NCI-H345 treated with DMSO at 0.1 percent for 48 hours (cell line): Measurements from ENCODE around the gene CACNG6.
"Not testable (repeated sequence)": the region's sequence is repeated elsewhere in the genome, so short reads cannot be mapped to it uniquely, and the experiment has no call there.

Source experiments
- DNase-seq: peaks from one replicate; lab custom pipeline; 2025; ENCODE audit not compliant: unreplicated experiment; lab: John Stamatoyannopoulos, UW

The CACNG6 gene

GRCh38 chr19:53991224-53992113, at the start of gene CACNG6:
CACNG6 (plus strand) TSS chr19:53991637; CDS start chr19:53992878, 1,241 bp downstream.
- no peak for DNase-seq

GRCh38 chr19:53942001-53942786, 49.2 kb upstream of the CACNG6 start:
- DNase-seq: no peak

GRCh38 chr19:53944416-53944815, 47.0 kb upstream of the CACNG6 start:
- DNase-seq: no peak

GRCh38 chr19:53944933-53945332, 46.5 kb upstream of the CACNG6 start:
- DNase-seq: no peak

- no peak for DNase-seq
Observed at GRCh38 chr19:53945441-53945840, 46.0 kb upstream of the CACNG6 start.

- DNase-seq: no peak
Observed at GRCh38 chr19:53945998-53946397, 45.4 kb upstream of the CACNG6 start.

GRCh38 chr19:53947624-53948023, 43.8 kb upstream of the CACNG6 start:
- DNase-seq: no peak

- not testable (repeated sequence) for DNase-seq
Observed at GRCh38 chr19:53948611-53949010, 42.8 kb upstream of the CACNG6 start.

- no peak for DNase-seq
Observed at GRCh38 chr19:53951436-53951835, 40.0 kb upstream of the CACNG6 start.

GRCh38 chr19:53951947-53952346, 39.5 kb upstream of the CACNG6 start:
- no peak for DNase-seq

- DNase-seq: no peak
Observed at GRCh38 chr19:53953383-53953782, 38.1 kb upstream of the CACNG6 start.

- DNase-seq: no peak
Observed at GRCh38 chr19:53957448-53958167, 33.8 kb upstream of the CACNG6 start.

- no peak for DNase-seq
Observed at GRCh38 chr19:53958168-53958571, 33.3 kb upstream of the CACNG6 start.

- no peak for DNase-seq
Observed at GRCh38 chr19:53958823-53959757, 32.3 kb upstream of the CACNG6 start.

- DNase-seq: no peak
Observed at GRCh38 chr19:53960187-53960586, 31.2 kb upstream of the CACNG6 start.

GRCh38 chr19:53960886-53961285, 30.6 kb upstream of the CACNG6 start:
- DNase-seq: no peak

GRCh38 chr19:53961523-53962356, 29.7 kb upstream of the CACNG6 start:
- no peak for DNase-seq

GRCh38 chr19:53962887-53963431, 28.5 kb upstream of the CACNG6 start, which contains the start of gene CACNG8:
CACNG8 (plus strand) TSS chr19:53962937.
- DNase-seq: no peak

- DNase-seq: no peak
Observed at GRCh38 chr19:53965091-53965490, 26.3 kb upstream of the CACNG6 start.
